ENCODE results near the gene BCAN. TPM values are rescaled to one million over a fixed set of nuclear protein-coding genes. Genes with fewer than 3 reads are reported as not detected.

Gene BCAN
- total RNA-seq, 1 experiment from 2014 or later, result 3.6 TPM

DNA sequence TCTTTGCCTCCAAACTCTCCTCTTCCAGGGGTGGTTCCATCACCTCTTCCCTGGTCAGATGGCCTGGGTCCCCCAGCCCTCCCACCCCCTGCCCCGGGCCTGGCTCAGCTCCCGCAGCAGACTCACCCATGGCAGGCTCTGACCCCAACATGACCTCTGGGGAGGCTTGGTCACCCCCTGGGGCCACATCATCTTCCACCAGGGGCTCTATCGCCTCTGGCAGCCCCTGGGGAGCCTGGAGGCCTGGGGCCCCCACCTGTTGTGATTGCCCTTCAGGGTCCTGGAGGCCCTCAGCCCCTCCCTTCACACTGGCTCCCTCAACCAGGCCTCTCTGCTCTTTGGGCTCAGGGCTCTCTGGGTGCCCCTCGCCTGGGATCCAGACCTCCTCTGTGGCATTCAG lies 28.9 kb downstream of the BCAN start:
- no peak for DNase-seq (ENCODE audit: low spot score)
- TF ChIP-seq, protein P1, sequence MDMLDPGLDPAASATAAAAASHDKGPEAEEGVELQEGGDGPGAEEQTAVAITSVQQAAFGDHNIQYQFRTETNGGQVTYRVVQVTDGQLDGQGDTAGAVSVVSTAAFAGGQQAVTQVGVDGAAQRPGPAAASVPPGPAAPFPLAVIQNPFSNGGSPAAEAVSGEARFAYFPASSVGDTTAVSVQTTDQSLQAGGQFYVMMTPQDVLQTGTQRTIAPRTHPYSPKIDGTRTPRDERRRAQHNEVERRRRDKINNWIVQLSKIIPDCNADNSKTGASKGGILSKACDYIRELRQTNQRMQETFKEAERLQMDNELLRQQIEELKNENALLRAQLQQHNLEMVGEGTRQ (CRISPR knock-in tag; IDR thresholded peaks at IDR 0.05), result no peak
- TF ChIP-seq KAT7 (CRISPR knock-in tag; IDR thresholded peaks at IDR 0.05; ENCODE audit: borderline replicate concordance) (no peak), TEAD4 (CRISPR knock-in tag; IDR thresholded peaks at IDR 0.05) (no peak), NR2C2 (CRISPR knock-in tag; IDR thresholded peaks at IDR 0.05) (no peak), ZNF263 (CRISPR knock-in tag; IDR thresholded peaks at IDR 0.05; ENCODE audit: low read depth) (no peak), GABPB1 (CRISPR knock-in tag; IDR thresholded peaks at IDR 0.05) (no peak), TP53 (CRISPR knock-in tag; IDR thresholded peaks at IDR 0.05) (no peak), JUN (CRISPR knock-in tag; IDR thresholded peaks at IDR 0.05) (no peak), RELA (CRISPR knock-in tag; IDR thresholded peaks at IDR 0.05; ENCODE audit: borderline replicate concordance) (no peak), ZNF396 (CRISPR knock-in tag; IDR thresholded peaks at IDR 0.05; ENCODE audit: borderline replicate concordance) (no peak), ZNF232 (CRISPR knock-in tag; IDR thresholded peaks at IDR 0.05) (no peak), SMAD3 (CRISPR knock-in tag; IDR thresholded peaks at IDR 0.05; ENCODE audit: borderline replicate concordance) (no peak), SP1 (CRISPR knock-in tag; conservative IDR thresholded peaks at IDR 0.05) (no peak)
- TF ChIP-seq, protein P2, sequence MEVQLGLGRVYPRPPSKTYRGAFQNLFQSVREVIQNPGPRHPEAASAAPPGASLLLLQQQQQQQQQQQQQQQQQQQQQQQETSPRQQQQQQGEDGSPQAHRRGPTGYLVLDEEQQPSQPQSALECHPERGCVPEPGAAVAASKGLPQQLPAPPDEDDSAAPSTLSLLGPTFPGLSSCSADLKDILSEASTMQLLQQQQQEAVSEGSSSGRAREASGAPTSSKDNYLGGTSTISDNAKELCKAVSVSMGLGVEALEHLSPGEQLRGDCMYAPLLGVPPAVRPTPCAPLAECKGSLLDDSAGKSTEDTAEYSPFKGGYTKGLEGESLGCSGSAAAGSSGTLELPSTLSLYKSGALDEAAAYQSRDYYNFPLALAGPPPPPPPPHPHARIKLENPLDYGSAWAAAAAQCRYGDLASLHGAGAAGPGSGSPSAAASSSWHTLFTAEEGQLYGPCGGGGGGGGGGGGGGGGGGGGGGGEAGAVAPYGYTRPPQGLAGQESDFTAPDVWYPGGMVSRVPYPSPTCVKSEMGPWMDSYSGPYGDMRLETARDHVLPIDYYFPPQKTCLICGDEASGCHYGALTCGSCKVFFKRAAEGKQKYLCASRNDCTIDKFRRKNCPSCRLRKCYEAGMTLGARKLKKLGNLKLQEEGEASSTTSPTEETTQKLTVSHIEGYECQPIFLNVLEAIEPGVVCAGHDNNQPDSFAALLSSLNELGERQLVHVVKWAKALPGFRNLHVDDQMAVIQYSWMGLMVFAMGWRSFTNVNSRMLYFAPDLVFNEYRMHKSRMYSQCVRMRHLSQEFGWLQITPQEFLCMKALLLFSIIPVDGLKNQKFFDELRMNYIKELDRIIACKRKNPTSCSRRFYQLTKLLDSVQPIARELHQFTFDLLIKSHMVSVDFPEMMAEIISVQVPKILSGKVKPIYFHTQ (CRISPR knock-in tag; IDR thresholded peaks at IDR 0.05), result no peak
- TF ChIP-seq, protein P3, sequence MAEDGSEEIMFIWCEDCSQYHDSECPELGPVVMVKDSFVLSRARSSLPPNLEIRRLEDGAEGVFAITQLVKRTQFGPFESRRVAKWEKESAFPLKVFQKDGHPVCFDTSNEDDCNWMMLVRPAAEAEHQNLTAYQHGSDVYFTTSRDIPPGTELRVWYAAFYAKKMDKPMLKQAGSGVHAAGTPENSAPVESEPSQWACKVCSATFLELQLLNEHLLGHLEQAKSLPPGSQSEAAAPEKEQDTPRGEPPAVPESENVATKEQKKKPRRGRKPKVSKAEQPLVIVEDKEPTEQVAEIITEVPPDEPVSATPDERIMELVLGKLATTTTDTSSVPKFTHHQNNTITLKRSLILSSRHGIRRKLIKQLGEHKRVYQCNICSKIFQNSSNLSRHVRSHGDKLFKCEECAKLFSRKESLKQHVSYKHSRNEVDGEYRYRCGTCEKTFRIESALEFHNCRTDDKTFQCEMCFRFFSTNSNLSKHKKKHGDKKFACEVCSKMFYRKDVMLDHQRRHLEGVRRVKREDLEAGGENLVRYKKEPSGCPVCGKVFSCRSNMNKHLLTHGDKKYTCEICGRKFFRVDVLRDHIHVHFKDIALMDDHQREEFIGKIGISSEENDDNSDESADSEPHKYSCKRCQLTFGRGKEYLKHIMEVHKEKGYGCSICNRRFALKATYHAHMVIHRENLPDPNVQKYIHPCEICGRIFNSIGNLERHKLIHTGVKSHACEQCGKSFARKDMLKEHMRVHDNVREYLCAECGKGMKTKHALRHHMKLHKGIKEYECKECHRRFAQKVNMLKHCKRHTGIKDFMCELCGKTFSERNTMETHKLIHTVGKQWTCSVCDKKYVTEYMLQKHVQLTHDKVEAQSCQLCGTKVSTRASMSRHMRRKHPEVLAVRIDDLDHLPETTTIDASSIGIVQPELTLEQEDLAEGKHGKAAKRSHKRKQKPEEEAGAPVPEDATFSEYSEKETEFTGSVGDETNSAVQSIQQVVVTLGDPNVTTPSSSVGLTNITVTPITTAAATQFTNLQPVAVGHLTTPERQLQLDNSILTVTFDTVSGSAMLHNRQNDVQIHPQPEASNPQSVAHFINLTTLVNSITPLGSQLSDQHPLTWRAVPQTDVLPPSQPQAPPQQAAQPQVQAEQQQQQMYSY (CRISPR knock-in tag; IDR thresholded peaks at IDR 0.05), result no peak
- TF ChIP-seq, protein P4, sequence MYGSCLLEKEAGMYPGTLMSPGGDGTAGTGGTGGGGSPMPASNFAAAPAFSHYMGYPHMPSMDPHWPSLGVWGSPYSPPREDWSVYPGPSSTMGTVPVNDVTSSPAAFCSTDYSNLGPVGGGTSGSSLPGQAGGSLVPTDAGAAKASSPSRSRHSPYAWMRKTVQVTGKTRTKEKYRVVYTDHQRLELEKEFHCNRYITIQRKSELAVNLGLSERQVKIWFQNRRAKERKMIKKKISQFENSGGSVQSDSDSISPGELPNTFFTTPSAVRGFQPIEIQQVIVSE (CRISPR knock-in tag; IDR thresholded peaks at IDR 0.05; ENCODE audit: borderline replicate concordance), result no peak
- TF ChIP-seq, protein P5, sequence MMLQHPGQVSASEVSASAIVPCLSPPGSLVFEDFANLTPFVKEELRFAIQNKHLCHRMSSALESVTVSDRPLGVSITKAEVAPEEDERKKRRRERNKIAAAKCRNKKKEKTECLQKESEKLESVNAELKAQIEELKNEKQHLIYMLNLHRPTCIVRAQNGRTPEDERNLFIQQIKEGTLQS (CRISPR knock-in tag; conservative IDR thresholded peaks at IDR 0.05), result no peak
- TF ChIP-seq, protein P6, sequence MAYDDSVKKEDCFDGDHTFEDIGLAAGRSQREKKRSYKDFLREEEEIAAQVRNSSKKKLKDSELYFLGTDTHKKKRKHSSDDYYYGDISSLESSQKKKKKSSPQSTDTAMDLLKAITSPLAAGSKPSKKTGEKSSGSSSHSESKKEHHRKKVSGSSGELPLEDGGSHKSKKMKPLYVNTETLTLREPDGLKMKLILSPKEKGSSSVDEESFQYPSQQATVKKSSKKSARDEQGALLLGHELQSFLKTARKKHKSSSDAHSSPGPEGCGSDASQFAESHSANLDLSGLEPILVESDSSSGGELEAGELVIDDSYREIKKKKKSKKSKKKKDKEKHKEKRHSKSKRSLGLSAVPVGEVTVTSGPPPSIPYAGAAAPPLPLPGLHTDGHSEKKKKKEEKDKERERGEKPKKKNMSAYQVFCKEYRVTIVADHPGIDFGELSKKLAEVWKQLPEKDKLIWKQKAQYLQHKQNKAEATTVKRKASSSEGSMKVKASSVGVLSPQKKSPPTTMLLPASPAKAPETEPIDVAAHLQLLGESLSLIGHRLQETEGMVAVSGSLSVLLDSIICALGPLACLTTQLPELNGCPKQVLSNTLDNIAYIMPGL (CRISPR knock-in tag; IDR thresholded peaks at IDR 0.05), result no peak
- ChIA-PET POLR2A (interaction anchor here (1.2 to 1.8 kb wide), 2 partner anchors 9 to 36 kb away, joined by 3 to 5 read pairs; no protein-coding TSS in a partner anchor), CTCF (interaction anchor here (1.2 to 4.1 kb wide), 5 partner anchors 9 to 51 kb away, joined by 3 to 15 read pairs (median 5); partner anchors contain the start of gene HAPLN2)
- ATAC-seq, result no peak
- Mint-ChIP-seq H3K9me3 (peaks cover 11% of the 10 kb centered on the region), H3K4me3 (no peak overlapping the region), H3K27me3 (ENCODE audit: low read depth) (peaks cover 5% of the 10 kb centered on the region), H3K4me1 (peaks cover 89% of the 10 kb centered on the region), H3K36me3 (peaks cover 27% of the 10 kb centered on the region), H3K27ac (no peak overlapping the region; the same call in 1 of the 2 replicates)
